KMS-11 (cell line): Measurements from ENCODE around the gene ACAN.

ENCODE experiments used
- H2AFZ ChIP-seq: fragments of 200-600 bp; sonication (generic); 2 replicates; pipeline ENCODE4 v1.6.1; 2016; ENCODE audit warnings: antibody characterized with exemption, mixed run types, low read depth
- H3K27ac ChIP-seq: fragments of 200-600 bp; sonication (generic); 2 replicates; pipeline ENCODE4 v1.6.1; 2016; ENCODE audit warnings: mild to moderate bottlenecking, mixed run types
- H3K27me3 ChIP-seq: fragments of 200-600 bp; sonication (generic); 2 replicates; pipeline ENCODE4 v1.6.1; 2017; ENCODE audit warnings: mild to moderate bottlenecking, low read depth, mixed run types, moderate library complexity; ENCODE audit not compliant: insufficient read depth
- H3K36me3 ChIP-seq: fragments of 200-600 bp; sonication (generic); 2 replicates; pipeline ENCODE4 v1.6.1; 2017; ENCODE audit warnings: mild to moderate bottlenecking, mixed run types; ENCODE audit not compliant: insufficient read depth
- H3K4me1 ChIP-seq: fragments of 200-600 bp; sonication (generic); 2 replicates; pipeline ENCODE4 v1.6.1; 2016; ENCODE audit warnings: mild to moderate bottlenecking, low read depth, mixed run types; ENCODE audit not compliant: poor library complexity, severe bottlenecking
- H3K4me2 ChIP-seq: fragments of 200-600 bp; sonication (generic); 2 replicates; pipeline ENCODE4 v1.7.0; 2016; ENCODE audit warnings: mild to moderate bottlenecking, mixed run types
- H3K4me3 ChIP-seq: fragments of 200-600 bp; sonication (generic); IDR thresholded peaks from 2 replicates; pipeline ENCODE4 v1.6.1; 2017; ENCODE audit warnings: low read depth, low read length, mixed read lengths; ENCODE audit not compliant: insufficient read depth
- H3K79me2 ChIP-seq: fragments of 200-600 bp; sonication (generic); 2 replicates; pipeline ENCODE4 v1.6.1; 2016; ENCODE audit warnings: low read depth, mixed run types; ENCODE audit not compliant: insufficient read depth
- H3K9ac ChIP-seq: fragments of 200-600 bp; sonication (generic); 2 replicates; pipeline ENCODE4 v1.6.1; 2016; ENCODE audit warnings: mild to moderate bottlenecking, mixed run types
- H4K20me1 ChIP-seq: fragments of 200-600 bp; sonication (generic); 2 replicates; pipeline ENCODE4 v1.6.1; 2016; ENCODE audit warnings: mild to moderate bottlenecking, mixed run types; ENCODE audit not compliant: insufficient read depth
- TF ChIP-seq, protein P1 (sequence below): fragments of 200-600 bp; sonication (generic); conservative IDR thresholded peaks from 2 replicates; pipeline ENCODE4 v1.6.1; 2017; ENCODE audit warnings: low read depth, mild to moderate bottlenecking, antibody characterized with exemption, low read length, moderate library complexity, mixed read lengths

ACAN gene

DNA sequence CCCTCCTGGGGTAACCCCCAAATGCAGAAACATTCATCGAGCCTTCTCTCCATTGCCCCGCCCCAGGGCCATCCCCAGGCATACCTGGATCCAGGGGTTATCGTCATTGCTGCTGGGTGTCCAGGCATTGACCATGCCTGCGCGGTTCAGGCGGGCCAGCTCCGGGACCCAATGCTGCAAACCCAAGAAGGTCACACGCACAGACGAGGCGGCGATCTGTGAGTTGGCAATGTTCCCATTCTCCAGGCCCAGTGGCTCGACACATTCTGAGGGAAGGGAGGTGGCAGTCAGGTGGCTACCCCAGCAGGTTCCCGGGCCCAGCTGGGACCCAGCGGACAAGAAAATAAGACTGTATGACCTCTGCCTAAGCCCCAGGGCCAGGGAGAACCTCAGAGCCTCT lies 103.9 kb downstream of the ACAN start:
- no peaks in the 10 kb centered on the region for H3K36me3 ChIP-seq

DNA sequence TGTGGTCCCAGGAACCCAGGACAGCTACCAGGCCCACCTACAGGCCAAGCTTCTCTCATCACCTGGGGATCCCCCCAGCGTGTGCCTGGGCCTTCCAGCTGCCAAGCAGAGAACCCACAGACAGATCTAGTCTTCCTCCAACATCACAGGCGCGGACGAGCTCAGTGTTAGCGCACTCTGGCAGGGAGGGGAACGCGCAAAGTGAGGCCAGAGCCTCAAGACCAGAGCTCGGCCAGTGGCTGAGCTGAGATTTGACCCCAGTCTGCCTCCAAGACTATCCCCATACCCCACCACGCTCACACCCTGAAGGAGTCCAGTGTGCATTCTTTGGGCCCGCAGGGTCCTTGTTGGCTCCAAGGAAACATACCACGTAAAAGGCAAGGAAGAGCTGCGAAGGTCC lies 104.9 kb downstream of the ACAN start:
- Histone ChIP-seq H3K36me3 (no peaks in the 10 kb centered on the region), H3K9ac (no peak overlapping the region), H3K27ac (no peak overlapping the region), H3K4me2 (no peak overlapping the region), H2AFZ (no peak overlapping the region), H4K20me1 (no peaks in the 10 kb centered on the region), H3K4me3 (no peak overlapping the region), H3K79me2 (no peaks in the 10 kb centered on the region), H3K27me3 (no peaks in the 10 kb centered on the region), H3K4me1 (peaks cover 15% of the 10 kb centered on the region)
- TF ChIP-seq, protein P1, sequence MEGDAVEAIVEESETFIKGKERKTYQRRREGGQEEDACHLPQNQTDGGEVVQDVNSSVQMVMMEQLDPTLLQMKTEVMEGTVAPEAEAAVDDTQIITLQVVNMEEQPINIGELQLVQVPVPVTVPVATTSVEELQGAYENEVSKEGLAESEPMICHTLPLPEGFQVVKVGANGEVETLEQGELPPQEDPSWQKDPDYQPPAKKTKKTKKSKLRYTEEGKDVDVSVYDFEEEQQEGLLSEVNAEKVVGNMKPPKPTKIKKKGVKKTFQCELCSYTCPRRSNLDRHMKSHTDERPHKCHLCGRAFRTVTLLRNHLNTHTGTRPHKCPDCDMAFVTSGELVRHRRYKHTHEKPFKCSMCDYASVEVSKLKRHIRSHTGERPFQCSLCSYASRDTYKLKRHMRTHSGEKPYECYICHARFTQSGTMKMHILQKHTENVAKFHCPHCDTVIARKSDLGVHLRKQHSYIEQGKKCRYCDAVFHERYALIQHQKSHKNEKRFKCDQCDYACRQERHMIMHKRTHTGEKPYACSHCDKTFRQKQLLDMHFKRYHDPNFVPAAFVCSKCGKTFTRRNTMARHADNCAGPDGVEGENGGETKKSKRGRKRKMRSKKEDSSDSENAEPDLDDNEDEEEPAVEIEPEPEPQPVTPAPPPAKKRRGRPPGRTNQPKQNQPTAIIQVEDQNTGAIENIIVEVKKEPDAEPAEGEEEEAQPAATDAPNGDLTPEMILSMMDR, result no peak

More for the DNA sequence above, 103.9 kb downstream of the ACAN start:
- H3K4me2 ChIP-seq, result no peak overlapping the region
- no peaks in the 10 kb centered on the region for H3K79me2 ChIP-seq
- no peaks in the 10 kb centered on the region for H3K27me3 ChIP-seq
- H3K9ac ChIP-seq, result no peak overlapping the region
- no peak overlapping the region for H3K4me3 ChIP-seq
- H2AFZ ChIP-seq, result no peak overlapping the region
- H4K20me1 ChIP-seq, result no peaks in the 10 kb centered on the region
- TF ChIP-seq, protein P1, result no peak
- H3K4me1 ChIP-seq, result peaks cover 8% of the 10 kb centered on the region
- no peak overlapping the region for H3K27ac ChIP-seq

DNA sequence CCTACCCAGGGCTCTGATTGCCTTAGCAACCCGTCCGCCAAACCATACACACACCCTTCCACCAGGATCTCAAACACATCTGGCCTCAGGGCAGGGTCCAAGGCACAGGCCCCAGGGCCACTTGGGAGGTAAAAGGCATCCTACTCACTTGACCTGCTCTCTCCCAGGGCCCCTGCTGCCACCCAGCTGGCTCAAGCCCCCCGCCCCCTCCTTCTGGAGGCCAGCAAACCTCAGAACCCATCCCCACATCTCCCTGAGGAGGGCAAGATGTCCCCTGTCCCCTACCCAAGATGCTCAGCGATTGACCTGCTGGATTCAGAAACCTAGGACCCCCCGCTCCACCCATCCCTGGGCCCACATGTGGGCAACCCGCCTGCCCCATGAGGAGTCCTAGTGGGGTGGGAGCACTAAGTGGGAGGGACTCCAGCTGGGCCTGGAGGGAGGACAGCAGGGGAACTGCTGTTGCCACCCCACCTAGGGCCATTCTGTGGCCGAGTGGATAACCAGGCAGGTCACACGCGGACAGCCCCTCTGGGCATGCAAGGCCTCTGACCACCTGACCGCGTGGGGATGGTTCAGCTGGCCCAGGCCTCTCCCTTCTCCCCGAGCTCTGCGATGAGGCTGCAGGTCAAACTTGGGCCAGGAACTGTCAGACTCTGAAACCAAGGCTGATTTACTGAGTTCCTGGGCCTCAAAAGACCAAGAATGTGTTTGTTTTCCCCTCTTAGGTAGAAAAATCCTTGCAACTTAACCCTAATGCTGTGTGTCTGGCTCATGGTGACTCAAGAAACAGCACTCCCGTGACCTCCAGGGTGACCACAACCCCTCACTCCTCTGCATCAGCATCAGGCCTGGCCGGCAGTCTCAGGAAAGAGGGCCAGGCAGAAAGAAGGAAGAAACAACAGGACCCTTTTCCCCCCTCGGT lies 105.7 kb downstream of the ACAN start:
- Histone ChIP-seq H3K79me2 (no peaks in the 10 kb centered on the region), H3K4me3 (no peak overlapping the region), H3K27ac (no peak overlapping the region), H4K20me1 (no peaks in the 10 kb centered on the region), H3K4me2 (no peak overlapping the region), H3K9ac (no peak overlapping the region), H2AFZ (no peak overlapping the region), H3K4me1 (peaks cover 19% of the 10 kb centered on the region), H3K36me3 (no peaks in the 10 kb centered on the region), H3K27me3 (no peaks in the 10 kb centered on the region)
- TF ChIP-seq, protein P1, result no peak

DNA sequence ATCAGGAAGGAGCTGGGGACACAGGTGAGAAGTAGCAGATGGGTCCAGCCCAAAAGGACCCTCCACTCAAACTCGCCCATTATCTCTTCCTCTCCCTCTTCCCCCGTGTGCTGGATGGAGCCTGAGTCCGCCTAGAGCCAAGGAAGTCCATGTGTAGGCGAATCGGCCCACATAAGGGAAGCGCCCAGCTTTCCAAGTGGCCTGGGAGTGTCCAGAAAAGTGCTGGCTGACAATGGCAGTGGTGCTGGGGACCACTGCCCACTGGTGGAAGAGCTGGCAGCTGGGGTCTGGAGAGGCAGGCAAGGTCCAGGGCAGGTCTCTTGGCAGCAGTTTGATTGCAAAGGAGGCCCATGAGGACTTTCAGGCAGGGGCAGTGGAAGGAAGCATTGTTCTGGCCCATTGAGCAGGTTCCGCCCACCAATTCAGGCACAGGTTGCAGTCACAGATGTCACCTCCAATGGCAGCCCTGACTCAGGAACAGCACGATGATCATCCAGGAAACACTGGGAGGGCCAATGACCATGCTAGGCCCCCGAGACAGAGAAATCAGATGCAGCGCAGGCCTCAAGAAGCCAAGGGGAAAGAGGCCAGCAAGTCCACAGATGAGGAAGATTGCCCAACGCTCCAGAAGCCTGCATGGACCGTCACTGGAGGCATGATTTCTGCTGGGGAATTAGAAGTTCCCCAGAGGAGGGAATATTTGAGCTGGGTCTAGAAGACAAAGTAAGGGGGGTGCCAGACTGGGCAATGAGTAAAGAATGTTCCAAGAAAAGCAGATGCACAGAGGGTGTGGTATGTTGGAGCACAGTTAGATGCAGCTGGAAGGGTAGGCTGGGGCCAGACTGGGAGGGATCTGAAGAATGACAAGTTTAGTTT lies 107.0 kb downstream of the ACAN start:
- Histone ChIP-seq H3K9ac (no peak overlapping the region), H3K36me3 (no peaks in the 10 kb centered on the region), H3K4me3 (no peak overlapping the region), H3K79me2 (no peaks in the 10 kb centered on the region), H3K27ac (no peak overlapping the region), H2AFZ (no peak overlapping the region), H3K4me1 (peaks cover 13% of the 10 kb centered on the region), H4K20me1 (no peaks in the 10 kb centered on the region), H3K27me3 (no peaks in the 10 kb centered on the region), H3K4me2 (no peak overlapping the region)
- TF ChIP-seq, protein P1, result no peak
